T-helper 9 cell (primary cell): ENCODE results near the gene COL2A1.

Source experiments
- DNase-seq: peaks from one replicate; pipeline ENCODE4 v3.0.0-alpha.2; 2020
- total RNA-seq, 2 donors: gene quantifications; one replicate each; lab custom pipeline; 2026; lab: John Stamatoyannopoulos, UW

The COL2A1 gene
- total RNA-seq: 0 to 0.14 reads per million in 2 donors

DNA sequence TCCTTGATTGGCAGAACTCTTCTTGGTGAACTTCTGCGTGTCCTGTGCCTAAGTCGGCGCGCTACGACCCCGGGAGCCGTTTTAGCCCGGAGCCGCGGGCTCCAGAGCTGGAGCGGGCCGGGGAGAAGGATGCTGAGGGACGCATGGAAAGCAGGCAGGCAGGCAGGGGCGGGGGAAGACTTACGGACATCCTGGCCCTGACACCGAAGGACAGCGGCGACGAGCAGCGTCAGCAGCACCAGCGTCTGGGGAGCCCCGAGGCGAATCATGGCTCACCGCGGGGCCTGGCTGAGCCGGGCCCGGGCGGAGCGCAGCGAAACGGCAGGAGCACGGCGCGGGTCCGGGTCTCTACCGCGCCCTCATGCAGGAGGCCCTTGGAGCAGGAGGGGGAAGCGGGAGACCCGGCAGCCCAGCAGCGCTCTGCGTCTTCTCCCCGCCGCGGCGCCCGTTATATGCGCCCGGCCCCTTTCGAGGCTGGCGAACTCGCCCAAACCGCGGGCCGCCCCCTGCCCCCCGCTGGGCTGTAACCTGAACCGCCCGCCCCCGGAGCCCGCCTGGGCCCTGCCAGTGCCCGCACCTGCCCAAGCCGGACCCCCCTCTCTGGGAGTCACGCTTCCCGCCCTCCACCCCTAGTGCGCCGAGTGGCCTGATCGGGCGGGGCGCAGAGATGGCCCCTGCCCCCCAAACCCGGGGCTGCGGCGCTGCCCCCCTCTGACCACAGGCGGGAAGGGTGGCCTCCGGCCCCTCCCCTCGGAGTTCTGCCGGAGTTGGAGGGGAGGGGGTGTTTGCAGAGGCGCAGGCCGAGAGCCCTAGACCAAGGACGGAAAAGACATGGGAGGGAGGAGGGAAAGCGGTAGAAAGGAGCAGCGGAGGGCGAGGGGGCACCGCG, at the start of gene COL2A1:
COL2A1 (minus strand) TSS at position 424 of the 889 bp plus-strand sequence; CDS start at position 269, 155 bp downstream.
- no peak for DNase-seq

DNA sequence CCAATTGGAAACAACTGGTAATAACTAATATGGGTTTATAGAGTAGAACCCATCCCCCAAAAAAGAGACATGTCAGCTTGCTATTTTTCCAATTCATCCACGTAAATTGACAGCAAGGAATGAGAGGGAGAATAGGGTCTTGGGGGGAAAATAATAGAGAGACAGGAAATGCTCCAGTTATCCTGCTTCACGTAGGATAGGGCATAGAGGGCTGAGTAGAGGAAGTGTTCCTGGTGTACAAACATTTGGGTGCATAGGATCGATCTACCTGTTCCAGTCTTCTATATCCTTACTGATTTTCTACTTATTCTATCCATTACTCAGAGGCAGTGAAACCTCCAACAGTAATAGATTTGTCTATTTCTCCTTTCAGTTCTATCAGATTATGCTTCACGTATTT, 49.6 kb upstream of the COL2A1 start:
- DNase-seq: no peak

DNA sequence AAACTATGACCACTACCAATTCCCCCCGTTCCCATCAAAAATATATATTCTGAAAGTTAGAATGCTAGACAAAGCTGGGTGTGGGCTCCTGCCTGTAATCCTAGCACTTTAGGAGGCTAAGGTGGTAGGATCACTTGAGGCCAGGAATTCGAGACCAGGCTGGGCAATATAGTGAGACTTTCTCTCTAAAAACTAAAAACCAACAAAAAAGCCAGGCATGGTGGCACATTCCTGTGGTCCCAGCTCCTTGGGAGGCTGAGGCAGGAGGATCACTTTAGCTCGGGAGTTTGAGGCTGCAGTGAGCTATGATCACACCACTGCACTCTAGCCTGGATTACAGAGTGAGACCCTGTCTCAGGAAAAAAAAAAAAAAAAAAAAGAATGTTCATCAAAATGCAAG, 48.8 kb upstream of the COL2A1 start:
- DNase-seq: no peak

DNA sequence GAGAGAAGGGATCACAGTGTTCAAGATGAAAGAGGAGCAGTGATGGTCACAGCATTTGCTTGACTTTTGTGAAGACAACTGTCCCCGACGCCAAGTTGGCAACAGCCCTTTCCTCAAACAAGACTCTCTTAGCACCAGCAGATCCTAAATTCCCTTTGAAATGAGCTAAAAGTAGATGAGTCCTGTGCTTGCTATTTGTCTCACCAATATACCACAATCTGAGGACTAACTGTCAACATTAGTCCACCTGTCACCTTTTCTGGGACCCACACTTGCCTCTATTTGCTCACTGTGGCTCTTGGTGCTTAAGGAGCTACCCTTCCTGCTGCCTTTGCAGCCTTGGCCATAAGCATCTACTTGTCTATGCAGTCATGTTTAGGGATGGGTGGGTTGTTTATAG, 47.4 kb upstream of the COL2A1 start:
- DNase-seq: no peak

DNA sequence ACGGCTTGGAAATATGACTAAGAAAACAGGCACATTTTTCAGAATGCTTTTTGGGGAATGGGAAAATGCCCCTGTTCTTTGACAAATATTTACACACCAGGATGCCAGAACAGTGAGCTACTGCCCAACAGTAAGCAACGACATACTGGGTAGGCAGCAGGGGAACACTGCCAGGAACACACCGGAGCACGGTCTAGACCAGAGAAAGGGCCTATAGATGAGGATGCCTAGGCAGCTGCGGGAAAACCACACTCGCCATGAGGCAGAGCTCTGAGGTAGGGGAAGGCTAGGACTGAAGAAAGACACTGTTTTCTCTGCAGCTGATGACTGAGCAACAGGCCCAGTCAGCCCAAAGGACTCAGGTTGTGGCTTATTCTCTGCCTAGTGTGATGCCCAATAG, 45.9 kb upstream of the COL2A1 start:
- no peak for DNase-seq

DNA sequence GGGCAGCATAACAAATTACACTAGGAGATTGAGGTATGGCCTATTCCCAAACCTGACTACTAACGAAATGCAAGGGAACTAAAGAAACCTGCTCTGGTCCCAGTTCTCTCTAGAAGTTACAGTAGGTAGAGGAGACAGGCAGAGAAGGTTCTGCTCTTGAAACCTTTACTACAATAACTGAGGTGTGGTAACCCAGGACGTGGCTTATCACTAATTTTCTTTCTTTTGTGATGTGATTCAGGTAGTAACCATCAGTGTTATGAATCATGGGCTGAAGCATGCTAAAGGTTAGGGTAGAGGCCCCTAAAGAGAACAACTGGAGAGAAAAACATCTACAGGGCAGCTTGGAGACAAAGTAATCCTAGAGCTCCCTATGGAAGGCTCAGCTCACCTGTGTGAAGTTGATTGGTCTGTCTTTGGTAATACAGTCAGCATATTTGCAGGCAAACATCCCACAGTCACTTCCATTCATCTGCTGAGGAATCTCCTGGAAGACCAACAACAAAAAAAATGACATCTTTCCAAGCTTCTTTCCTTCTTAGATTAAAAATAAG, 41.8 kb upstream of the COL2A1 start:
- DNase-seq: no peak

DNA sequence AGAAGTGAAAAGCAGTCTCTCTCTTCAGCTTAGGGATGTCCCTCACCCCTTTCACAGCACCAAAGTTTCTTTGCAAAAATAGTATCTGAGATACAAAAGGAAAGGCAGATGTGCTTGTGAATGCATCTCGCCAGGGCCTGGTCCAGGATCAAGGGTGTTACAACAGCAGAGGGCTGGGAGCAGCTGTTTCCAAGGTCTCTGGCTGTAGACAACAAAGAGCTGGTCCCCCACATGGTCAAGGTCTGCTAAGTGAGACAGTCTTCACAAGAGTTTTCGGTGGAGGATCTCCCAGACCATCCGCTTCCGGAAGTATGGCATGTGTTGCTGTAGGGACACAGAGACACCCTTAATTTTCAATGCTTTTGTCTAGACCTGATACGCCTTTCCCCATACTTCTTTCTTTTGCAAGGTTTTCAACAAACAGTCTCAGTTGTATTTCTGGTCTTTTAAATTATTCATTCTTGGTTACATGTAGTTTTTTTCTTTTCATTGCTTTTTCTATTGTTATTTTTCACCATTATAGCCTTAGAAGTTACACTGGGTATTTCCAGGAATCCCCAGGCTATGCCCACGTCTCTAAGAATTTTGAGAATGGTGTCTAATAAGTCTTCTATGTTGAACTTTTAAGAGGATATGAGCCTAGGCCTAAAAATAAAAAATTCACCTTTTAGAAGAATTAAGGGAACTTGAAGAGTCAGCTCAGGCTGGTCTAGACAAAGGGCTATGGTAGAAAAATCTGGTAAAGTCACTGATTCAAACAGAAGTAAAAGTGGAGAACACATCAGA, 41.0 kb upstream of the COL2A1 start:
- no peak for DNase-seq

DNA sequence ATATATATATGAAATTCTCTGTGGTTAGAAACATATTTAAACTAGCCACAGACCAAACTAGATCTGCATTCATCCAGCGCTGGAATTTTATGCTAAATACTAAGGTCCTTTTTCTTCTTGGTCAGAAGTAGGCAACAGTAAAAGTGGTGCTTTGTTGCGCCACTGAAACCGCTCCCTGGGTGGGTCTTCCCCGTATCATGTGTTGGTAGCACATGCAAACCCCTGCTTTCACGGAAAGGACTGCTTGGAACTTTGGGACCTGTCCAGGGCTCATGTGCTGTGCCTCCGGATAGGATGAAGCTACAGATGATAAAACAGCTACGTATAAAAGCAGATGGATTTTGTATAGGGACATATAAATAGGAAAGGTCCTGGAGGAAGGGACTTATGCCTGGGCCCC, 40.1 kb upstream of the COL2A1 start:
- no peak for DNase-seq

DNA sequence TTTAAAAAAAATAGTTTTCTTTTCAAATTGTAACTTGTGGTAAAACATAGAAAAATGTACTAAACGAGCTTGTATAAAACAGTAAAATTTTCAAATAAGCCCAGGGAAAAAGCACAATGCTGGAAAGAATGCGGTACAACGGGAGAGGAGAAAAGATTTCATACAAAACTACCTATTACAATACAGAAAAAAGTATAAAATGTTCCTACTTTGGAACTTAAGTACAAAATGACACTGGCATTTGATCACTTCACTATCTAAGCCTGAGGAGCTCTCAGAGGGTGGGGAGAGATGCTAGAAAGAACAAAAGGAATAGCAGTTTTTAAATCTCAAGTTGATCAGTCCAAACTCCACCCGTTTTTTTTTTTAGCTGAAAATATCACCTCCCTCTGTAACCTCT, 39.5 kb upstream of the COL2A1 start:
- DNase-seq: no peak

DNA sequence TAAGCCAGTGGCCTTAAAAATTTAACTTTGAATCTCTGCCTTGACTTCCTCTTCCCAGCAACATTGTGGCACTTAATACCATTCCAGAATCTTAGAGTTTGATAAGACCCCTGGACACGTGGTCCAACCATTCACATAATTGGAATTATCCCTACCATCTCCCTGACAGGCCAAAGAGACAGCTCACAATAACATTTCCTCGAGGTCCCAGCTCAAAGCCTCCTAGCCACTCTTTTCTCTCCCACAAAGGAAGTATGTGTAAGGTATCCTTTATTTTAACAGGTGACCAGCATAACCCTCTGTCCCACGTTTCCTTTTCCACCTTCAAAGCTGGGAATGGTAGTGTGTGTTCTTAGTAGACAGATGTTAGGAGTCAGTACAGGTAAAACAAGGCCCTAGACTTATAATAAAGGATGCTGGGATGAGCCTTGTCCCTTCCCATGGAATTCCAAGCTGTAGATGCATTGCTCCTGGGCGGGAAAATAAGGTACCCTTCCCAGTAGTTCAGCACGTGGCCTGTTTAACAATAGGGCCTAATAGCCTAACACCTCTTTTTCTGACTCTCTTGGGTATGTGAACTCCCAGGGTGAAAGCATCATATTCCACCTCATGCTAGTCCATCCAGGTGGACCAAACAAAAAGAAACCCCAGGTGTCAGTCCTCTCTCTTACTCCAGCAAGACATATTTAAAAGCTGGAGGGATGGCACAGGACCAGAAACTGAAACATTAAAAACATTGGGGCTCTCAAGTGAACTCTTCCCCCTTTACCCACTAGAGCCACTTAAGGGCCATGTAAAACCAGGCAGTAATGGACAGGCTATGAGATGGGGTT, 37.5 kb upstream of the COL2A1 start:
- DNase-seq: no peak

DNA sequence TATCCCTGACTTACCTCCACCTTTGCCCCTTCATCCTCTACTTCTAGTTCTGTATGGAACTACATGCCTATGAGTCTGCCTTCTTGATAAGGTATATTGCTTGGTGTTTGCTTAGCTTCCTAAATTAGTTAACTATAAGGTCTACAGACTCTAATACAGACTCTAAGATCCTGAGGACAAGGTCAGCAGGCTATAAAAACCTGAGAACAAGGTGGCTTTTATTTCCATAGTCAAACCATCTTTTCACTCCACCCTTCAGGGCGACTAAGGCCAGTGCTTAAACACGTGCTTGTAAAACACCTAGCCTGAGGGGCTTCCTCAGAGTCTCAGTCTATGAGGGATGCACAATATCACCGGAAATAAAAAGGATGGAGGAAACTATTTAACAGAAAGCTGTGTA, 36.1 kb upstream of the COL2A1 start:
- DNase-seq: no peak

DNA sequence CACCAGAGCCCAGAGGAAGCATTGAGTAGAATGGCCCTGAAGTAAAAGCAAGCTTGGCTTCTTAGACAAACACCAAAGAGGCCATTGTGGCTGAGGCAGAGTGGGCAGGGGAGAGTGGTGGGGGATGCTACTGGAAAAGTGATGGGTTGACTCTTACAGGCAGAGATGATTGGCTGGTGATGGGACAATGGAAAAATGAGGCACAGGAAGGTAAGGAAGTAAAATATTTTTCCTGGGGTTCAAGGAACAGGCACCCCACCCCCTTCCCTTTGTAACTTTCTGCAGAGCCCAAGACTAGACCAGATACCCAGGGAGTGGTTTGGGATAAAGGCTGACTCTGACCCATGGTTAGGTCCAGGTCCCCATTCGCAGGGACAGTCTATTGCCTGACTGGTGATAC, 34.9 kb upstream of the COL2A1 start:
- no peak for DNase-seq

DNA sequence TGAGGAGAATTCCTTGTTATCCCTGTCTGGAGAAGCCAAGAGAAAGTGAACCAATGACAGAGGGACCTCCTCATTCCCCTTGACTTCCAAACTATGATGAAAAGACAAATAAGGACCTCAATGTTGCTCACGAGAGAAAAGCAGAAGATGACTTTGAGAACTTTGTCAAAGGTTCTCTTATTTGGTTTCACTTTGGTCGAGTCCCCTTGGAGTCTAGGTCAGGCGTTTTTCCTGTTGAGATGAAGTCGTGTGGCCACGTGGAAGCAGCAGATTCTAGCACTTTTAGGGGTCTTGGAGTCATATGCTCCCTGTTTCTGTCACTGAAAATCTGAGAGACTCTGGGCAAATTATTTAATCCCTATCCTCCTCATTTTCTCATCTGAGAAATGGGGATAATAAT, 33.8 kb upstream of the COL2A1 start:
- DNase-seq: no peak

DNA sequence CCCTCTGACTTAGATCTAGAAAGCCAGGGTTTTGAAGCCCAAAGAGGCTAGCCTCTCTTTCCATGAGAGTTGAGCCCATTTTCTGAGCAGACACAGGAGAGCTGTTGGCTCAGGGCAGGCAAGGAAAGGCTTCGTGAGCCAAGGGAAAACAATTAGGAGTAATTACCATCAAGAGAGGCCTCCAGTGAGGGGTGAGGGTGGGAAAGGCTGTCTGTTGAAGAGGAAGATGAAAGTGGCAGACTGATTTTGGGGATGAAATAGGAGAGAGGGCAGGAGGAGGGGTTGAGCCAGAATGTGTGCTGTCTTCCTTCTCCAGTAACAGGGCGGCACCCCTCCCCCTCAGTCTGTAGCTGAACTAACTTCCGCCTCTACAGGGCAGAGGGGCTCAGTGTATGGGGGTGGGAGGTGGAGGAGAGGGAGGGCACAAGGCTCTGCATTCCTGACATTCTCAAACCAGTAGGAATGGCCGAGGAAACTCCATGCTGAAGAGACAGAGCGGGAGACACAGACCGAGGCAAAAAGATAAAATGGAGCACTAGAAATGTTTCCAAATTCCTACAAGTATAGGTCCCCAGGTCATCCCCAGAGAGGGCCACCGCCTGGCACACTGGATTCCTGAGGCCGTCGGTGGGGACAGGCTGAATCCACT, 33.1 kb upstream of the COL2A1 start:
- DNase-seq: no peak

DNA sequence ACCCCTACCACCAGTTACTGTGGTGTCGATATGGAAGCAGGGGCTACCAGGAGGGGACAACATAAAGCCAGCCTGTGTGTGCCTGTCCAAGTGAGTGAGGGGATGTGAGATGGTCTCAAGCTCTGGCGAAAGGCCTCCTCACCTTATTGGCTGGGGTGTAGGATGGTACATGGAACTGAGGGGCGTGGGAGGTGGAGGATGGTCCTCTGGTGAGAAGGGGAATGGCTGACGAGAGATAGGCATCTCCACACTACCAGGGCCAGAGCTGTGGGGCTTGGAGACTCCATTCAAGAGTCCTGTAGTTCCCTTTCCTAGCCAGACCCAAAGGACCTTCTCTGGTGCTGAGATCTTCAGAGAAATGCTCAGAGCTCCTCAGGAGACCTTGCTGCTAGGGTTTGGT, 32.5 kb upstream of the COL2A1 start:
- no peak for DNase-seq

DNA sequence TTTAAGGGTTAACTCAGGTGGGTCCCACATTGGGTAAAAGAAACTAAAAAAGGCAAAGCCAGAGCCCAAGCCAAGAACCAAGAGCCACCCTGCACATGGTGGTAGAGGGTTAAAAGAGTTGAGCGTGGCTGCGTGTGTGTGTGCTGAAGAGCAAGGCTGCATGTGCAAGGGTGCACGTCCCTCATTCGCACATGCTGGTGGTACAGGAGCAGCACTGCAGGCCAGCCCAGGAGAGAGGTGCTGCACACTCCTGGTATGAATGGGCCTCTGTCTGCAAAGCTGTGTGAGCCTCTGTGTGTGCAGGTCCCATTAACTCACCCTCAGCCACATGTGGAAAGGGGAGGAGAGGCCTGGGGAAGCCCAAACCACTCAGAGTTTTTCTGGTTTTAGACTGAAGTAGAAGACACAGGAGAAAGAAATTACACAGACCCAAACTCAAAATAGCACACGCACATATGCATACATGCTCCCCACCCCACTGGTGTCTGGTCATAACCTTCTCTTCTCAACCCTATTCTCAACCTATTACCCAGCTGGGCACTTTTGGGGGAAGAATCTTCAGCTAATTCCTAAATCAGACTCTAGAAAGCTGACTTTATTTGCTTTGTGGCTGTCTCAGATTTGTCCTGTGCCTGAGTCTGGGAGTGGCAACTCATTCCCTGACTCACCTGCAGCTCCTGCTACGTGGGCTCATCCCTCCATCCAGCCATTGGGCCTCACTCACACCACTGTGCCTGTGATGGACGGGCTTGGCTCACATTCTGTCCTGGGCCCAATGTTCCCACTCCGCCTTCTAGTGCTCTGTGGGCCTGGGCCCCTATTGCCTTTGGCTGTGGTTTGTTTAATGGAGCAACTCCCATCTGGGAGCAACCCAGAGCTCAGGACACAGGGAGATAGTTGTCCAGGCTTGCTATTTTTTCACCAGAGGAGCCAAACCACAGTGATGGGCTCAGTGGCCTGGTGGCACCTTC, 30.8 kb upstream of the COL2A1 start:
- no peak for DNase-seq

DNA sequence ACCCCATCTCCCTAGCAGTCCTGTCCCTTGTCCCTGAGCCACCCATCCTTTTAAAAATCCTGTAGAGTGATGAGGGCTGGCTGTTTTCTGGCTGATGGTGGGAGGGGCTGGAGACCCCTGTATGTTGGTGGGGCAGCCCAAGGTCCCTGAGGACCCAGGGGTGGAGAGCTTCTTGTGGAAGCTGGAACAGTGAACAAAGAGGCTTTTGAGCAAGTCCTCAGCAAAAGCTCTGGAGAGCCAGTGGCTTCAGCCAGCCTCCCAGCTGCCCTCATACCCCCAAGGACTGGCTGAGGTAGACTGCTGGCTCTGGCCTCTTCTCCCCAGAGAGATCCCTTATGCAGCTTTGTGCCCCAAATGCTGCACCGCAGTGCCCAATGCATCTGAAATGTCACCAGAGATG, 29.2 kb upstream of the COL2A1 start:
- no peak for DNase-seq

DNA sequence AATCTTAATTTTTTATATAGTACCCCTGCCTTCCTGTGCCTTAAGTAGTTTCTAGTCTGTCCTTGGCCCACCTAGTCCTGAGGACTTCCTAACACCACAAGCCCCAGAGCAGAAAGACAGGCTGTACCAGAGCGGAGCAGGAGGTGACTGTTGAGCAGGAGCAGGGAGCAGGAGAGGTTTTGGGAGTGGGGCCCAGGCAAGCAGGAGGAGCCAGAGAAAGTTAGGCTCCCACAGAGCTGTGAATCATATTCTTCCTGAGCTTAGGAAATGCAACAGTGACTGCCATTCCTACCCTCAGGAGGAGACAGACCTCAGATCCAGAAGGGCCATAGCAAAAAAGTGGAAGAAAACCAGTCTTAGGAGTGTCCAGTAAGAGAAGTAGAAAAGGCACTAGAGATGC, 28.3 kb upstream of the COL2A1 start:
- no peak for DNase-seq

DNA sequence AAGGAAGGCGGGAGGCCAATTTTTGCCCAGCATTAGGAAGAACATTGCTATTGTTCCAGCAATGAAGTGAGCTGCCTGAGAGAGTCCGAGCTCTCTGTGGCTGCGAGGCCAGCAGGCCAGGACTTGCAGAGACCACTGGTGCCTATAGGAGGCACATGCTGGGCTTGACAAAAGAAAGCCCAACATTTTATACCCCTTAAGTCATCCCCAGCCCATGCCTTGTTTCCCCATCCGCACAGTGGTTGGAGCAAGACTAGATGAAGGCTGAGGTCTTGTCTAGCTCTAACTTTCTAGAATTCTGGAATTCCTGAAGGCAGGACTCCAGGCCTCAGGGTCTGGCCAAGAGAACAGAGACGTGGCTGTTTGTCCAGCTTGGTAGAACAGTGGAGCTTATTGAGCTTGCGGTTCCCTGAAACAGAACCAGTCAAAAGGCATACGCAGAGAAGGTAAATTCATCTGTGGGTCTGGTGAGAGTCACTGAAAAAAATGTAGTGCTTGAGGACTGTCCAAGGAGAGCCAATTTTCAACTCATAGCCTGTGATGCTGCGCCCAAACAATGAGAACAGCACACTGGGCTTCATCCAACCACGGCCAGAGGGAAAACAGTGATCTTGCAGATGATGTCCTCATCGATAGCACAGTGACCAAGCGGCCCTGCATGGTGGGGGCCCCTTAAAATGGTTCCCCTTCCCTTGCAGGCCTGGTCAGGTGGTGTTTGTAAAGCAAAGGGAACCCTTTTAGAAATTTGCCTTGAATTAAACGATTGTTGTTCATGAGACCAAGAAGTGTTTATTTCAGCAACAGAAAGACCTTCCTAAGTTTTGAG, 27.1 kb upstream of the COL2A1 start:
- DNase-seq: no peak

DNA sequence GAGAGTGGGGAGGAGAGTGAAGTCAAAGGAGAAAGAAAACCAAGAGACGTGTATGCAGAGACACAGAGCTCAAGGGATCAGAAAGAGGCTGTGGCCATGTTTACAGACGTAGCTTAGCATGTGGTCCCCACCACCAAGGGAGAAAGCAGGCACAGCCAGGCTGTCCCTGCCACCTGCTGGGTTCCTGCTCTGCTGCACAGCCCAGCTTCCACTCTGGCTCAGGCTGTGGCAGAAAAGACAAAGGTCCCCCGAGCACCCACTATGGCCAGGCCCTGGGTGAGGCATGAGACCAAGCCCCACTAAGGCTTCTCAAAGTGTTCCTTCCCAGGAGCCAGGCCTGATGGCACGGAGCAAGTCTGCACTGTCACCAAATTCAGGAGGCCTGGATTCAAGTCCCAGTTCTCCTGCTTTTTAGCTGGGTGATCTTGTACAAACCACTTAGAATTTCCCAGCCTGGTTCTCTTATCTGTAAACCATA, 25.9 kb upstream of the COL2A1 start:
- DNase-seq: no peak
